IPS-20b (cell line): Measurements from ENCODE around the gene HSPG2.
"Not testable (repeated sequence)": the region's sequence is repeated elsewhere in the genome, so short reads cannot be mapped to it uniquely, and the experiment has no call there.

Experiments used
- H3K27ac ChIP-seq: one replicate; pipeline ENCODE4 v1.5.1; 2013; ENCODE audit warnings: low read length
- H3K27me3 ChIP-seq: 2 replicates; pipeline ENCODE4 v1.6.1; 2013; ENCODE audit warnings: mild to moderate bottlenecking, low read length, inconsistent platforms; ENCODE audit not compliant: insufficient read depth
- H3K36me3 ChIP-seq: 2 replicates; pipeline ENCODE4 v1.6.1; 2013; ENCODE audit warnings: low read depth, mild to moderate bottlenecking, inconsistent platforms, low read length, moderate library complexity; ENCODE audit not compliant: insufficient read depth
- H3K4me1 ChIP-seq: 2 replicates; pipeline ENCODE4 v1.6.1; 2013; ENCODE audit warnings: mild to moderate bottlenecking, control low read depth, inconsistent platforms, low read length, moderate library complexity; ENCODE audit not compliant: insufficient read depth
- H3K4me3 ChIP-seq: 2 replicates; pipeline ENCODE4 v1.5.1; 2013; ENCODE audit warnings: mild to moderate bottlenecking, low read length, inconsistent platforms
- H3K9ac ChIP-seq: 2 replicates; pipeline ENCODE4 v1.6.1; 2013; ENCODE audit warnings: low read depth, mild to moderate bottlenecking, inconsistent platforms, low read length, moderate library complexity
- H3K9me3 ChIP-seq: 2 replicates; pipeline ENCODE4 v1.6.1; 2013; ENCODE audit warnings: mild to moderate bottlenecking, low read depth, low read length, inconsistent platforms; ENCODE audit not compliant: insufficient read depth

Gene HSPG2

DNA sequence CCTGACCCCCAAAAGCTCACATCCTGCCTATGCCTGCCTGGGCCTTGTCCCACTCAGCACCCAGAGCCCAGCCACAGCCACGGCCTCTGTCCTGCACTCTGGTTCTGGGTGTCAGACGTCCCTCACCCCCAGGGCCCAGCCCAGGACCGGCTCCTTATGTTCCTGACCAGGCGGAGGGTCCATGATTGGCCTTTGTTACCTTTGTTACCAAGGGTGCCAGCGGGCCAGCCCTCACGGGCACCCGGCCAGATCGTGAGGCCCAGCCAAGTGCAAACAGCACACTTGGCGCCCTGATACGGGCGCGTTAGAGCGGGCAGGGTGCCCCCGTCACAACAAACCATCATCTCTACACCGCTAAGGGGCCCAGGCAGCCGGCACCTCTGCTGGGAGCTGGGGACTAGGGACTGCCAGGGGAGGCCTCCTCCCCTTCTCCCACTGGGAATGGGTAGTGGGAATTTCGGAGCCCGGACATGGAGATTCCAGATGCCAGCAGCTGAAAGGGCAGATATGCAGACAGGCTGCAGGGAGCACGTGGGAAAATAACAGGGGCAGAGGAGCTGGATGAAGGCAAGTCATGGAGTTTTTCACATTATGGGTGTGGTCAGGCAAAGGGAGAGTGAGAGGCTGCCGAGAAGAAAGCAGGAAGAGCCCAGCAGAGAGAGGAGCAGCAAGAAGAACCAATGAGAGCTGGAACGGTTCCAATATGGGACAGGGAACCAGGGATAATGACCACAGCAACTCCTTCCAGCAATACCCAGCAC, 22.1 kb downstream of the HSPG2 start:
- H3K27me3 ChIP-seq: no peaks in the 10 kb centered on the region
- H3K27ac ChIP-seq: no peak overlapping the region
- H3K9ac ChIP-seq: no peak overlapping the region
- H3K9me3 ChIP-seq: no peaks in the 10 kb centered on the region
- H3K36me3 ChIP-seq: no peaks in the 10 kb centered on the region
- H3K4me1 ChIP-seq: peaks cover 23% of the 10 kb centered on the region
- H3K4me3 ChIP-seq: no peak overlapping the region

DNA sequence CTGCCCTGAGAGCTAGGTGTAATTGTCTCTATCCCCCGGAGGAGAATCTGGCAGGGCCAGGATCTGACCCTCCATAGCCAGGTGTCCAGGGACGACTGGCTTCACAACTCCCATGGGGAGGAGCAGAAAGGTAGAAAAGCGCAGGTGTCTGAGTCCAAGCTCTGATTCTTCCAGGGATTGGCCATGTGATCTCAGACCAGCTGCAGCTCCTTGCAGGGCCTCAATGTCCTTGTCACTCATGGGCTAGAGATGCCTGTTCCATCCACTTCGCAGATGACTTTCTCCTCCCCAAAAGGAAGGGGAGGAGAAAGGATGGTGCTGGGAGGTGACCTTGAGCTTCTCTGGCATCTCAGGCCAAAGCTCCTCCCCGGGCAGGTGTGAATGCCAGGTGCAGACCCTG, 22.7 kb downstream of the HSPG2 start:
- no peaks in the 10 kb centered on the region for H3K27me3 ChIP-seq
- no peak overlapping the region for H3K9ac ChIP-seq
- no peak overlapping the region for H3K27ac ChIP-seq
- peaks cover 29% of the 10 kb centered on the region for H3K4me1 ChIP-seq
- H3K9me3 ChIP-seq: no peaks in the 10 kb centered on the region
- no peaks in the 10 kb centered on the region for H3K36me3 ChIP-seq
- no peak overlapping the region for H3K4me3 ChIP-seq

DNA sequence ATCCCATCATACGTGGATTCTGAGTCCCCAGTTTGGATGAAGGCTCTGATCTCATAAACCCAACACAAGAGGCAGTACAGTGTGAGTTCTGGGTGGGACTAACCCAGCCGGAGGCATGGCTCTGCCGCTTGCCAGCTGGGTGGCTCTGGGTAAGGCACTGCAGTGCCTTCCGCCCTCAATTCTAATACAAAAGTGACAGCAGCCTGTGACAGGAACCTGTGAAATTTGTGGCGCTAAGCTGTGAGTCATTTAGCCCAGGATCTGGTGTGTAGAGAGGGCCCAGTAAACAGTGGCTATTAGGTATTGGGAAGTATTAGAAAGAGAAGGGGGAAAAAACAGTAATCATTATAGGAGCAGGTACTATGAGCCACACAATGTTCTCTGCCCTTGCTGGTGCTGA, 23.3 kb downstream of the HSPG2 start:
- no peaks in the 10 kb centered on the region for H3K36me3 ChIP-seq
- H3K4me3 ChIP-seq: no peak overlapping the region
- H3K27ac ChIP-seq: no peak overlapping the region
- H3K9me3 ChIP-seq: no peaks in the 10 kb centered on the region
- H3K27me3 ChIP-seq: no peaks in the 10 kb centered on the region
- H3K9ac ChIP-seq: peak overlapping the region; percentile 20; the same call in 1 of the 2 replicates
- H3K4me1 ChIP-seq: peaks cover 29% of the 10 kb centered on the region

DNA sequence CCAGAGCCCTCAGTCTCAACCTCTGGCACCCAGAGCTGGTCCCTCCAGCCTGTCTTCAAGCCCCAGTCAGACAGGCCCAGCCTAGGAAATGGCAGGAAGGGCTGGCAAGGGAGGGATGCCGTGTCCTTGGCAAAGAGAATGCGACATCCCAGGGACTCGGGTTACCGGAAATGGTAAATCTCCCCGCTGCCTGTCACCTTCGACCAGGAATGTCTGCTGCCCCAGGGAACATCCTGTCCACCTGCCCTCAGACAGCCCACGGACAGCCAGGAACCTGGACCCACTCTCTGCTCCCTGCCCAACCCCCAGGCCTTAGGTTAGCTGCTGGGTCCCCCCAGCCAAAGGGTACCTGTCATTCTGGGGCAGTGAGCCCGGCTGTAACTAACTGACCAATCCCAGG, 23.9 kb downstream of the HSPG2 start:
- Histone ChIP-seq H3K4me3 (no peak overlapping the region), H3K9ac (peak overlapping the region; percentile 20; the same call in 1 of the 2 replicates), H3K27ac (no peak overlapping the region), H3K9me3 (no peaks in the 10 kb centered on the region), H3K4me1 (peaks cover 29% of the 10 kb centered on the region), H3K36me3 (no peaks in the 10 kb centered on the region), H3K27me3 (no peaks in the 10 kb centered on the region)

DNA sequence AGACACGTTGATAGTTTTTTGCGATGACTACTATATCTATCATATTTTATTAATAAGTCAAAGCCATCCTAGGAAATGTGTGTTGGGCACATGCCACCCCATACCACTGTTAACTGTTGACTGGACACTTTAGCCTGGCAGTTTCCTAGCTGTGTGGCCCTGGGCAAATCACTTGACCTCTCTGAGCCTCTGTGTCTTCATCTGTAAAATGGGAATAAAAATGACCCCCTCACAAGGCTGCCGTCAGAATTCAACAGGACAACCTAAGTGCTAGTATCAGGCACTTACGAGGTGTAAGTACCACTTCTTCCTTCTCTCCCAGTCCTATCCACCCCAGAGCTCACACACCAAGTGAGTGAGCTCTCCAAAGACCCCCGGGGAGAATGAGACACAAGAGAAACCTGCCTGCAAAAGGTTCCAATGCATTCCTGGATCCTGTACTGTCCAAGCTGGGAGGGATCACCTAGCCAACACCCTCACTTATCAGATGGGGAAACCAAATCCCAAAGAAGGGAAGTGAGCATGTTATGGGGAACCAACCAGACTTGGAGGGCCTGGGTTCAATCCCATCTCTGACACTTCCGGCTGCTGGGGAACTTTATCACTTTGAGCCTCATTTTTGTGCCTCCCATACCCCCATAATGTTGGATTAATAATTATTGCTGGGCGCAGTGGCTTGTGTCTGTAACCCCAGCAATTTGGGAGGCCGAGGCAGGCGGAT, 24.9 kb downstream of the HSPG2 start:
- Histone ChIP-seq H3K4me3 (no peak overlapping the region), H3K4me1 (peaks cover 29% of the 10 kb centered on the region), H3K27me3 (no peaks in the 10 kb centered on the region), H3K27ac (no peak overlapping the region), H3K36me3 (no peaks in the 10 kb centered on the region), H3K9me3 (no peaks in the 10 kb centered on the region), H3K9ac (no peak overlapping the region)

DNA sequence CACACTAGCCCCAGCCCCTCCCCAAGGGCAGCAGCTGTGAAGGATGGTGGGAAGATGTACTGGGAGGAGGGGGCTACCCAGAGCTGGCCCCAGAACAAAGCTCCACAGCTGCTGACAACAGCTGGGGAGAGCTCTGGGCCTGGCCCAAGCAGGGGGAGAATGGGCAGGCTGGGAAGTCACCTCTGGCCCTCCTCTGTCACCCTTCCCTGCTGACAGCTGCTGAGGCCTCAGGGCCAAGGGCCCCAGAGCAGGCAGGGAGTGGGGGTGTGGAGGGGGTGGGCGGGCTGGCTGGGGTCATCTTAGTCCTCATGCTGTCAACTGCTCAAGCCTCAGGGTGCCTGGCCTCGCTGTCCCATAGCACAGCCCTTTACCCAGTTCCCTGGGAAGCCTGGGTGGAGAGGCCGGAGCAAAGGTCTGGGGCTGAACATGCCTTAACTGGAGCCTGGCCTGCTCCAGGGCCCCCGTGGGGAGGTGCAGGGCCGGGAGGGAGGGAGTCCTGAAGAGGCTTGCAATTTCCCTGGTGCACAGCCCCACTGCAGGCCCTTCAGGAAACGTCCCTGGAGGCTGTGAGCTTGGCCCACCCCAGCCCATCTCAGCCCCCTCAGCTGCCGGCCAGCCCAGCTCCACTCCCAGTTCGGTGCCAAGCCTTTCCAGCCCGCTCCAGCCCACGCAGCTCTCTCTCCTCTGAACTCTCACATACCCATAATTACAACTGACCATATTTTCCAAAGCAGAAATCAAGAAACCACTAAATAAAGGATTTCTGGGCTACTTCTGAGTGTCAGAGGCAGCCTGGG, 25.7 kb downstream of the HSPG2 start:
- H3K4me3 ChIP-seq: no peak overlapping the region
- H3K36me3 ChIP-seq: no peaks in the 10 kb centered on the region
- no peaks in the 10 kb centered on the region for H3K9me3 ChIP-seq
- H3K4me1 ChIP-seq: peaks cover 29% of the 10 kb centered on the region
- H3K27me3 ChIP-seq: no peaks in the 10 kb centered on the region
- no peak overlapping the region for H3K27ac ChIP-seq
- H3K9ac ChIP-seq: no peak overlapping the region

DNA sequence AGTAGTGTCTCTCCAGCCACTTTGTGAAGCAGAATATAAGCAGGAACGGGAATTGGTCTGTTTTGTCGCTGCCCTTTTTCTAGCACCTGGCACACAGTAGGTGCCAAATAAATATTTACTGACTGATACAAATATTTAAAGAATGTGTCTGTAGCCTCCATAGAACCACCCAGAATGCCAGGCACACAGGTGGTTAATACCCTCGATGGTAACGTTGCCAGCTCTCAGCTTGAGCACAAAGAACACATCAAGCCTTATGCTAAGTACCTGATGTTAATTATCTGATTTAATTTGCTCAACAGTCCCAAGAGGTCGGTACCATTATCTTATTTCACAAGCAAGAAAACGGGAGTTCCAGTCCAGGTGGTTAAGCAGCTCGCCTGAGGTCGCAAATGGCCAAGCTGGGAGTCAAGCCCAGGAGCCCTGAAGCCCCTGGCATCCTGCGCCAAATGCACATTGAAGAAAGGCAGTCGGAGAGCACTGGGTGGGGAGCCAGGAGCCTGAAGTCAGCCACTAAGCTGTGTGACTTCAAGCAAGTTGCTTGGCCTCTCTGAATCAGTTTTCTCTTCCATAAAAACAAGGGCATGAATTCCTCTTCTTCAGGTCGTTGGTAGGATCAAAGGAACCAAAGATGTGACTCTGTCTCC, 26.4 kb downstream of the HSPG2 start:
- Histone ChIP-seq H3K27ac (peak overlapping the region; percentile 45), H3K9me3 (no peaks in the 10 kb centered on the region), H3K4me1 (peaks cover 29% of the 10 kb centered on the region), H3K27me3 (no peaks in the 10 kb centered on the region), H3K4me3 (no peak overlapping the region), H3K9ac (peak overlapping the region; percentile 54; the same call in 1 of the 2 replicates), H3K36me3 (no peaks in the 10 kb centered on the region)

DNA sequence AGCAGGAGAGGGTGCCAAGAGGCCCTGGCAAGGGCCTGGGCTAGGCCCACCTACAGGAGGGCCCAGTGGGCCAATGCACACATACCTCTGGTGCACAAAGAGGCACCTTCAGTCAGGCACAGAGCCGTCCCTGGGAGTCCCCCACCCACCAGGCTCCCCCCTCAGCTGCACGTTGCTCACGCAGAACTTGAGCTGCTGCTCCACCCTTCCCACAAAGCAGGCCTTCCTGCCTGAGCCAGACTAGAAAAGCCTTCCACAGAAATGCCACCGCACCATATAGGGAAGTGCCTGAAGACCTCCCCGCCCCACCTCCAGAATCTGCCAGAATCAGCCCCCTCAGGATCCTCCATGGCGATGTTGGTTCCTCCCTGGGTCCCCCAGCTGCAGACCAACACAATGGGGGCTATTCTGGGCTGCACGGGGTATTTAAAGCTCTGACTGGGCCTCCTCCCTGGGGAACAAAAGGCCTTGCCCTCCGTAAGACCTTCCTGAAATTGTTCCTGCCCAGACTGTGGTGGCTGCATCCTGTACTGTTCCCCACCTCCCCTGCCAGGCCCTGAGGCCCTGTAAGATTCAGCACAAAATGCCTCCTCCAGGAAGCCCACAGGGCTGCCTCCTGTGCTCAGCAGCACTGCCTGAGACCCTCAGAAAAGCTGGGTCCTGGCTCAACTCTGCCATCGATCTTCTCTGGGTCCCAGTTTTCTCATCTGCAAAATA, 27.2 kb downstream of the HSPG2 start:
- peaks cover 29% of the 10 kb centered on the region for H3K4me1 ChIP-seq
- no peaks in the 10 kb centered on the region for H3K27me3 ChIP-seq
- H3K27ac ChIP-seq: peak overlapping the region; percentile 45
- H3K9ac ChIP-seq: peak overlapping the region; percentile 54; the same call in 1 of the 2 replicates
- H3K4me3 ChIP-seq: no peak overlapping the region
- H3K9me3 ChIP-seq: no peaks in the 10 kb centered on the region
- H3K36me3 ChIP-seq: no peaks in the 10 kb centered on the region

DNA sequence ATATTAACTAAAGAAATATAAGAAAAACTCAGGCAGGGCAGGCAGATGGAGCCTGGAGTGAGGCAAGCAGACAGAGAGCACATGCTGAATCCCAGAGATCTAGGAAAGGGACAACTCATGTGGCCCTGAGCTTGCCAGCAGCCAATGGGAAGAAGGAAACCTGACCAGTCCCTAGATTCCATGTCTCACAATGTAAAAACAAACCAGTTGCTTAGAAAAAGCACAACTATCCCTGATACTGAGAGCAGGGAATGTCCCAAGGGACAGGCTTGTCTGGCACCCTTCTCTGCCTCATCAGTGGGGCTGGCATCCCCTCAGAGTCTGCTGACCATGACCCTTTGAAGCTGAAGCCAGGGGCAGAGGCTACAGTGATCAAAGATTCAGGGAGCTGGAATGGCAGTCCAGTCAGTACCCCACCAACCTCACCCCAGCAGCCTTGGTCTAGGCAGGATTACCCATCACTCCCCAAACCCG, 27.8 kb downstream of the HSPG2 start:
- Histone ChIP-seq H3K36me3 (no peaks in the 10 kb centered on the region), H3K27ac (peak overlapping the region; percentile 18), H3K27me3 (no peaks in the 10 kb centered on the region), H3K9ac (peak overlapping the region; percentile 54; the same call in 1 of the 2 replicates), H3K4me3 (no peak overlapping the region), H3K4me1 (peaks cover 29% of the 10 kb centered on the region), H3K9me3 (no peaks in the 10 kb centered on the region)

DNA sequence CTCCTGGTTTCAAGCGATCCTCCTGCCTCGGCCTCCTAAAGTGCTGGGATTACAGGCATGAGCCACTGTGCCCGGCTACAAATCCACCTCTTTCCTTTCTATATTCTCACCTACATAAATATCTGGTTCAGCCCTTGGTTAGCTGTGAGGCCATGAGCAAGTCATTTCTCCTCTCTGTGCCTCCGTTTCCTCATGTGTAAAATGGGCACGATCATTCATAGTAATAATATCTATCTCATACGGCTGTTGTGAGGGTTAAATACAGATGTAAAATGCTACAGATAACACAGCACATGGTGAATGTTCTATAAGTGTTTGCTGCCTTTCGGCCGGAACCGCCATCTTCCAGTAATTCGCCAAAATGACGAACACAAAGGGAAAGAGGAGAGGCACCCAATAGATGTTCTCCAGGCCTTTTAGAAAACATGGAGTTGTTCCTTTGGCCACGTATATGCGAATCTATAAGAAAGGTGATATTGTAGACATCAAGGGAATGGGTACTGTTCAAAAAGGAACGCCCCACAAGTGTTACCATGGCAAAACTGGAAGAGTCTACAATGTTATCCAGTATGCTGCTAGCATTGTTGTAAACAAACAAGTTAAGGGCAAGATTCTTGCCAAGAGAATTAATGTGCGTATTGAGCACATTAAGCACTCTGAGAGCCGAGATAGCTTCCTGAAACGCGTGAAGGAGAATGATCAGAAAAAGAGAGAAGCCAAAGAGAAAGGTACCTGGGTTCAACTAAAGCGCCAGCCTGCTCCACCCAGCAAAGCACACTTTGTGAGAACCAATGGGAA, 29.2 kb downstream of the HSPG2 start:
- H3K4me1 ChIP-seq: peaks cover 15% of the 10 kb centered on the region
- not testable (repeated sequence) for H3K4me3 ChIP-seq

More for the DNA sequence above, 29.2 kb downstream of the HSPG2 start:
- H3K36me3 ChIP-seq, H3K27ac ChIP-seq, H3K9me3 ChIP-seq, H3K9ac ChIP-seq, H3K27me3 ChIP-seq: not testable (repeated sequence)
